MM.1S (cell line): Measurements from ENCODE around the gene CDKN3.

Source experiments
- EZH2 ChIP-seq: fragments of 300-600 bp; sonication (generic); optimal IDR thresholded peaks from 2 replicates; pipeline ENCODE3; 2017; ENCODE audit warnings: low read depth, mild to moderate bottlenecking, antibody characterized with exemption, low read length, mixed read lengths
- EZH2phosphoT487 ChIP-seq: fragments of 300-600 bp; sonication (generic); IDR thresholded peaks from 2 replicates; pipeline ENCODE4 v1.6.1; 2018; ENCODE audit warnings: antibody characterized with exemption, low read length
- TF ChIP-seq, protein P1 (sequence below): fragments of 300-600 bp; sonication (generic); IDR thresholded peaks from 2 replicates; pipeline ENCODE4 v1.5.1; 2016; ENCODE audit warnings: antibody characterized with exemption, low read length, mixed read lengths

DNA sequence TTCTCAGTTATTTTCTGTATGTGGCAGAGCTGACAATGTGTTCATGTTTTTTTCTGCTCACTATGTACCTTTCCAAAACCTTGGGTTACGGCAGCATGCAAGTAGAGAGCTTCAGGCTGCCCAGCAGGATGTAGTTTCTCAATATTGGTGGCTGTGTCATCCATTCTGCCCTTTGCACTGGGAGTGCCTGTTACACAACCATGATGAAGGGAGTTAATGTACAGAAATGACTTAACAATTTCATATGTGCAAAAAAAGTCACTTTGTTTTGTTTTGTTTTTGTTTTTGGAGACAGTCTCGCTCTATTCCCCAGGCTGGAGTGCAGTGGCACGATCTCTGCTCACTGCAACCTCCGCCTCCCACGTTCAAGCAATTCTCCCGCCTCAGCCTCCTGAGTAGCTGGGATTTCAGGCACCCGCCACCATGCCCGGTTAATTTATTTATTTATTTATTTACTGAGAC is 50.5 kb downstream of the CDKN3 start:
- TF ChIP-seq, protein P1, sequence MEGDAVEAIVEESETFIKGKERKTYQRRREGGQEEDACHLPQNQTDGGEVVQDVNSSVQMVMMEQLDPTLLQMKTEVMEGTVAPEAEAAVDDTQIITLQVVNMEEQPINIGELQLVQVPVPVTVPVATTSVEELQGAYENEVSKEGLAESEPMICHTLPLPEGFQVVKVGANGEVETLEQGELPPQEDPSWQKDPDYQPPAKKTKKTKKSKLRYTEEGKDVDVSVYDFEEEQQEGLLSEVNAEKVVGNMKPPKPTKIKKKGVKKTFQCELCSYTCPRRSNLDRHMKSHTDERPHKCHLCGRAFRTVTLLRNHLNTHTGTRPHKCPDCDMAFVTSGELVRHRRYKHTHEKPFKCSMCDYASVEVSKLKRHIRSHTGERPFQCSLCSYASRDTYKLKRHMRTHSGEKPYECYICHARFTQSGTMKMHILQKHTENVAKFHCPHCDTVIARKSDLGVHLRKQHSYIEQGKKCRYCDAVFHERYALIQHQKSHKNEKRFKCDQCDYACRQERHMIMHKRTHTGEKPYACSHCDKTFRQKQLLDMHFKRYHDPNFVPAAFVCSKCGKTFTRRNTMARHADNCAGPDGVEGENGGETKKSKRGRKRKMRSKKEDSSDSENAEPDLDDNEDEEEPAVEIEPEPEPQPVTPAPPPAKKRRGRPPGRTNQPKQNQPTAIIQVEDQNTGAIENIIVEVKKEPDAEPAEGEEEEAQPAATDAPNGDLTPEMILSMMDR: no peak
- TF ChIP-seq EZH2 (no peak), EZH2phosphoT487 (no peak)
